Measurements from ENCODE around the gene SH3PXD2A. TPM values are rescaled to one million over a fixed set of nuclear protein-coding genes. Genes with fewer than 3 reads are reported as not detected.

The SH3PXD2A gene
- total RNA-seq, 2 experiments from 2014 or later: 6.5 to 7.4 TPM

DNA sequence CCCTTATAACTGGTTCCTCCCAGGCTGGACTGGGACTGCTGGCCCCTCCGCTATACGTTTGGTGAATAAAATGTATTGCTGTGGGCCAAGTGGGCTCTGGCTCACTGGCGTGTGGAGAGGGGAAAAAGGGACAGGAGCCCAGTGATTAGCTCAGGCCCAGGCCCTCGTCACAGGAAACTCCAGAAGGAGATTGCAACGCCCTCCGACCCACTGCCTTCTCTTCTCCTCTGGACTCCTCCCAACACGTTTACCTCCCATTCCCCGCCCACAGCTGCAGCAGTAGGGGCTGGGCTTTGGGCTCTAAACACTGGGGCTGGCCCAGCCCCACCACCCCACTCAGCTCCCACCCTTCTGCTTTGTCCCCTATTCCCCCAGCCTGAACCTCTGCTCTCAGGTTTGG lies 188.0 kb downstream of the SH3PXD2A start:
- intact Hi-C loops (cut with micrococcal nuclease): no loop called here
- DNase-seq: no peak
- no peaks in the 10 kb centered on the region for H3K9me3 Mint-ChIP-seq
- no peaks in the 10 kb centered on the region for H3K27me3 Mint-ChIP-seq
- POLR2A ChIA-PET: interaction anchor here (0.6 kb wide), 2 partner anchors 9 to 71 kb away, joined by 3 read pairs; no protein-coding TSS in a partner anchor
- no peak overlapping the region for H3K4me3 Mint-ChIP-seq
- CTCF ChIA-PET: interaction anchor here (0.8 to 3.0 kb wide), 5 partner anchors 10 to 103 kb away, joined by 3 to 16 read pairs (median 4); no protein-coding TSS in a partner anchor
- no peak overlapping the region for H3K27ac Mint-ChIP-seq
- TF ChIP-seq, protein P1, sequence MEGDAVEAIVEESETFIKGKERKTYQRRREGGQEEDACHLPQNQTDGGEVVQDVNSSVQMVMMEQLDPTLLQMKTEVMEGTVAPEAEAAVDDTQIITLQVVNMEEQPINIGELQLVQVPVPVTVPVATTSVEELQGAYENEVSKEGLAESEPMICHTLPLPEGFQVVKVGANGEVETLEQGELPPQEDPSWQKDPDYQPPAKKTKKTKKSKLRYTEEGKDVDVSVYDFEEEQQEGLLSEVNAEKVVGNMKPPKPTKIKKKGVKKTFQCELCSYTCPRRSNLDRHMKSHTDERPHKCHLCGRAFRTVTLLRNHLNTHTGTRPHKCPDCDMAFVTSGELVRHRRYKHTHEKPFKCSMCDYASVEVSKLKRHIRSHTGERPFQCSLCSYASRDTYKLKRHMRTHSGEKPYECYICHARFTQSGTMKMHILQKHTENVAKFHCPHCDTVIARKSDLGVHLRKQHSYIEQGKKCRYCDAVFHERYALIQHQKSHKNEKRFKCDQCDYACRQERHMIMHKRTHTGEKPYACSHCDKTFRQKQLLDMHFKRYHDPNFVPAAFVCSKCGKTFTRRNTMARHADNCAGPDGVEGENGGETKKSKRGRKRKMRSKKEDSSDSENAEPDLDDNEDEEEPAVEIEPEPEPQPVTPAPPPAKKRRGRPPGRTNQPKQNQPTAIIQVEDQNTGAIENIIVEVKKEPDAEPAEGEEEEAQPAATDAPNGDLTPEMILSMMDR (IDR thresholded peaks at IDR 0.05): no peak
- no peak for ATAC-seq
- peaks cover 9% of the 10 kb centered on the region for H3K4me1 Mint-ChIP-seq (ENCODE audit: low read depth)
- no peaks in the 10 kb centered on the region for H3K36me3 Mint-ChIP-seq (ENCODE audit: low read depth)

DNA sequence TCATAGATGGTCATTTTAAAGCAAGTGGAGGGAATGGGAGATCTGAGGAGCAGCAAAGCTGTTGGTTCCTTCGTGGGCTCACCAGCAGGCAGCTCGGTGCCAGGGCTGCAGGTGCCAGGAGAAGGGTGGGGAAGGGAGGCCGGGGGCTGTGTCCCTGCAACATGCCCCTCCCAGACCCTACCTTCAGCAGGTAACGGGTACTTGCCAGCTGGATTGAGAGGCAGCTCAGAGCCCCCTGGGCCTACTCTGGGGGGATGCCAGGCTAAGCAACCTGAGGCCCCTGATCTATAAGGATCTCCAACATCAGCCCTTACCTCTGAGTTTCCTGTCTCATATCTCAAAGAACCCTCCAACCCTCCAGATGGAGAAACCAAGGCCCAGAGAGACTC lies 188.6 kb downstream of the SH3PXD2A start:
- TF ChIP-seq, protein P1 (IDR thresholded peaks at IDR 0.05): no peak
- no peak overlapping the region for H3K4me3 Mint-ChIP-seq
- ATAC-seq (no peak), DNase-seq (no peak)
- no peaks in the 10 kb centered on the region for H3K27me3 Mint-ChIP-seq
- CTCF ChIA-PET: interaction anchor here (0.8 to 3.0 kb wide), 5 partner anchors 9 to 102 kb away, joined by 3 to 11 read pairs (median 4); no protein-coding TSS in a partner anchor
- H3K4me1 Mint-ChIP-seq (ENCODE audit: low read depth): peaks cover 9% of the 10 kb centered on the region
- H3K9me3 Mint-ChIP-seq: no peaks in the 10 kb centered on the region
- no peaks in the 10 kb centered on the region for H3K36me3 Mint-ChIP-seq (ENCODE audit: low read depth)
- no peak overlapping the region for H3K27ac Mint-ChIP-seq
- intact Hi-C loops (cut with micrococcal nuclease): no loop called here
- POLR2A ChIA-PET: interaction anchor here (0.6 kb wide), 1 partner anchor 70 kb away, joined by 3 read pairs; no protein-coding TSS in a partner anchor

DNA sequence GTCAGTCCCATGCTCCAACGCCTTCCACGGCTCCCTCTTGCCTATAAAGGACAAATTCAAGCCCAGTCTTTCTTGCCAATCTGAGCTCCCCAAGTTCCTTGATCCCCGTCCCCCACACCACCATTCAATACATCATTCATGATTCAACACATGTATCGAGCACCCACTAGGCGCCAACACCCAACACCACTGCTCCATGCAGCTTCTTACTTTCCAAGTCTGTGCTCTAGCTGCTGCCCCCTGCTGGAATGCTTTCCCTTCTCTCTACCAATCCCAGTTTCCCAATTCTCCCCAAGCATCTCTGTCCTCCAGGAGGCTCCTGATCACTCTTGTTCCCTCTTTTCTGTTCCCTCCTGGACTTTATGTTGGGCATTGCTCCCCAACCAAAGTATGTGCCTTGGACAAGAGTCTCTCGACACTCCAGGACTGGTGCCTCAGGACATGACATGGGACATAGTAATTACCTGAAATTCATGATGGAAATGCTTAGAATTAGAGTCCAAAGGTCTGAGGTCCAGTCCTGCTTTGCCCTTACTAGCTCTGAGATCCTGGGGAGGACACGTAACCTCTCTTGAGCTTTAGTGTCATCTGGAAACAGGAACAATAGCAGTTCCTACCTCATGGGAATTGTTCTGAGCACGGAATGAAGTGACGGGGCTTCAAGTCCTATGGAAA lies 189.2 kb downstream of the SH3PXD2A start:
- TF ChIP-seq, protein P1 (IDR thresholded peaks at IDR 0.05): peak; percentile 19
- peak; percentile 32 for DNase-seq
- ChIA-PET CTCF (interaction anchor here (1.0 to 3.0 kb wide), 3 partner anchors 20 to 61 kb away, joined by 3 to 11 read pairs (median 7); no protein-coding TSS in a partner anchor), POLR2A (no interaction called here)
- Mint-ChIP-seq H3K4me3 (no peak overlapping the region), H3K36me3 (ENCODE audit: low read depth) (no peaks in the 10 kb centered on the region), H3K9me3 (no peaks in the 10 kb centered on the region), H3K27ac (no peak overlapping the region), H3K4me1 (ENCODE audit: low read depth) (peaks cover 12% of the 10 kb centered on the region), H3K27me3 (no peaks in the 10 kb centered on the region)
- no peak for ATAC-seq
- intact Hi-C loops (cut with micrococcal nuclease): no loop called here

DNA sequence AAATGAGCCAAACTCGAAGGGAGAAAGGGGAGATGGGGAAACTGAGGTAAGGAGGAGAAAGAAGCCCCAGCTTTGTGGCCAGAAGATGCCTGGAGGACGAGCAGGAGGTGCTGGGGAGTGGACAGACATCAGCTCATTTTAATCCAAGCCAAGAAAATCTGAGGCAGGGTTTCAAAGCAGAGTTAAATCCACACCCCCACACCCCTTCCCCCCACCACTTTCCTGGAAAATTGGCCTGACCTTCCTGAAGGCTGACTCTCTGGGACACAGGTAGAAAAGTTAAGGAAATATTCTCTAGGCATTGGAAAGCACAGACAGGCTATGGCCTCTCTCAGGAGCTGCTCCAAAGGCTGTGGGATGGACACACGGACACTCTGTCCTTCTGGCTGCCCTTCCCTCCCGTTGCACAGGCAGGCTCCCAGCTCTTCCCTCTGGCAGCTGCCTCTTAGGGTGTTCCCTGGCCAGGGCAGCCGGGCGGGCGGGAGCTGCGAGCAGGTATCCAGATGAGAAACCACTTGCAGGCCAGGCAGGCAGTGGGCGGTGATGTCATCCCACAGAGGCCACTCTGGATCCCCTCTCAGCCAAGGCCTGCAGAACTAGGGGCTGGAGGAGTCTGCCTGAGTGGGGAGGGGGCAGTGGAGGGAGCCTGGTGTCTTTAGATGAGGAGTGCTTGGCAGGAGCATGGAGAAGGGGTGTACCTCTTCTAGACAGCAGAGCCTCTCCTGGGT lies 190.1 kb downstream of the SH3PXD2A start:
- Mint-ChIP-seq H3K4me3 (no peak overlapping the region), H3K27ac (no peak overlapping the region), H3K27me3 (no peaks in the 10 kb centered on the region), H3K9me3 (no peaks in the 10 kb centered on the region), H3K36me3 (ENCODE audit: low read depth) (no peaks in the 10 kb centered on the region), H3K4me1 (ENCODE audit: low read depth) (peaks cover 12% of the 10 kb centered on the region)
- ChIA-PET POLR2A (no interaction called here), CTCF (interaction anchor here (1.2 to 3.0 kb wide), 2 partner anchors 20 to 60 kb away, joined by 3 to 11 read pairs; no protein-coding TSS in a partner anchor)
- intact Hi-C loops (cut with micrococcal nuclease): no loop called here
- ATAC-seq: no peak
- TF ChIP-seq, protein P1 (IDR thresholded peaks at IDR 0.05): no peak
- no peak for DNase-seq

DNA sequence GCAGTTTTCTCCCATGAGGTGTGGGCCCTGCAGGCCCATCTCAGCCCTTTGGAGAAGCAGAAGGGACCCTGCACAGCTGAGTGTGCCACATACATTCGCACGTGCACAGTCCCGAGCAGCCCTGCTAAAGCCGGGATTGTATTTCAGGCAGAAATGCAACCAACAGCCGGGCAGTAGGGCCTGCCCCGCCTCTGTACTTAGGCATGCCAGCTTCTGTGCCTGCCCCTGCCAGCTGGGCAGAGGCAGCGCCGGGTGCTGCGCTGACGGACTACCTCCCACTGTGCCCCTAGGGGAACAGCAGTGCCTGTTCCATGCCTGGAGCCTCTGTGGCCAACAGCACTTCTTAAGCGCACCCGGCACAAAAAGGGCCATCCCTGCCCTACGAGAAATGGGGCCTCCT lies 191.6 kb downstream of the SH3PXD2A start:
- no peak for ATAC-seq
- H3K4me1 Mint-ChIP-seq (ENCODE audit: low read depth): peaks cover 16% of the 10 kb centered on the region
- ChIA-PET POLR2A (no interaction called here), CTCF (no interaction called here)
- H3K36me3 Mint-ChIP-seq (ENCODE audit: low read depth): no peaks in the 10 kb centered on the region
- H3K9me3 Mint-ChIP-seq: no peaks in the 10 kb centered on the region
- intact Hi-C loops (cut with micrococcal nuclease): no loop called here
- H3K27ac Mint-ChIP-seq: no peak overlapping the region
- TF ChIP-seq, protein P1 (IDR thresholded peaks at IDR 0.05): no peak
- no peak for DNase-seq
- H3K4me3 Mint-ChIP-seq: no peak overlapping the region
- H3K27me3 Mint-ChIP-seq: no peaks in the 10 kb centered on the region

Data from activated CD8-positive, alpha-beta T cell treated with anti-CD3 and anti-CD28 coated beads for 36 hours (primary cell).